Neural cell (in vitro differentiated cells): ENCODE results near the gene SEC23A. TPM values are rescaled to one million over a fixed set of nuclear protein-coding genes. Genes with fewer than 3 reads are reported as not detected.

ENCODE experiments used
- H2AFZ ChIP-seq: fragments of 200-600, 300-800 bp; sonication (generic), shearing (Covaris generic); 2 replicates; pipeline ENCODE4 v1.6.0; 2014; ENCODE audit warnings: low read depth, mild to moderate bottlenecking, antibody characterized with exemption, low read length, moderate library complexity
- H3F3A ChIP-seq: fragments of 200-600 bp; shearing (Covaris generic); 2 replicates; pipeline ENCODE4 v1.6.1; 2016; ENCODE audit warnings: mild to moderate bottlenecking, moderate library complexity, mixed read lengths, antibody characterized with exemption, low read length; ENCODE audit not compliant: insufficient read depth, poor library complexity, severe bottlenecking
- H3K27ac ChIP-seq: fragments of 200-600, 300-800 bp; sonication (generic), shearing (Covaris generic); 2 replicates; pipeline ENCODE4 v1.5.1; 2014; ENCODE audit warnings: mild to moderate bottlenecking, low read length, moderate library complexity
- H3K27me3 ChIP-seq: fragments of 300-800, 200-600 bp; sonication (generic), shearing (Covaris generic); 2 replicates; pipeline ENCODE4 v1.6.0; 2014; ENCODE audit warnings: mild to moderate bottlenecking, low read depth, low read length, moderate library complexity; ENCODE audit not compliant: insufficient read depth
- H3K36me3 ChIP-seq: fragments of 300-800, 200-600 bp; sonication (generic), shearing (Covaris generic); 2 replicates; pipeline ENCODE4 v1.5.1; 2014; ENCODE audit warnings: mild to moderate bottlenecking, antibody characterized with exemption, low read length, moderate library complexity; ENCODE audit not compliant: insufficient read depth
- H3K4me2 ChIP-seq: fragments of 300-800, 200-600 bp; sonication (generic), shearing (Covaris generic); 2 replicates; pipeline ENCODE4 v1.6.0; 2014; ENCODE audit warnings: mild to moderate bottlenecking, low read length
- H3K4me3 ChIP-seq: fragments of 300-800, 200-600 bp; sonication (generic), shearing (Covaris generic); 2 replicates; pipeline ENCODE4 v1.5.1; 2014; ENCODE audit warnings: mild to moderate bottlenecking, low read length, moderate library complexity
- H3K79me2 ChIP-seq: fragments of 200-600 bp; shearing (Covaris generic); replicated peaks from 2 replicates; pipeline ENCODE4 v1.6.0; 2014; ENCODE audit warnings: mild to moderate bottlenecking, low read length, moderate library complexity; ENCODE audit not compliant: insufficient read depth
- H3K9ac ChIP-seq: fragments of 300-800, 200-600 bp; sonication (generic), shearing (Covaris generic); 2 replicates; pipeline ENCODE4 v1.6.1; 2016; ENCODE audit warnings: mild to moderate bottlenecking, low read length, mixed read lengths
- H3K9me2 ChIP-seq: fragments of 200-600 bp; shearing (Covaris generic); 2 replicates; pipeline ENCODE4 v1.6.1; 2016; ENCODE audit warnings: mild to moderate bottlenecking, low read length, mixed read lengths; ENCODE audit not compliant: insufficient read depth
- H3K9me3 ChIP-seq: fragments of 200-600, 300-800 bp; sonication (generic), shearing (Covaris generic); 2 replicates; pipeline ENCODE4 v1.6.1; 2016; ENCODE audit warnings: mild to moderate bottlenecking, mixed run types, low read length, moderate library complexity, mixed read lengths
- H4K20me1 ChIP-seq: fragments of 200-600 bp; shearing (Covaris generic); 2 replicates; pipeline ENCODE4 v1.6.1; 2016; ENCODE audit warnings: mild to moderate bottlenecking, mixed run types; ENCODE audit not compliant: insufficient read depth
- EP300 ChIP-seq: fragments of 450-650 bp; conservative IDR thresholded peaks from 2 replicates; pipeline ENCODE4 v1.6.1; 2014; ENCODE audit warnings: antibody characterized with exemption, mild to moderate bottlenecking, moderate library complexity; ENCODE audit not compliant: poor library complexity, severe bottlenecking
- EZH2 ChIP-seq: fragments of 200-600, 300-800 bp; shearing (Covaris generic), sonication (generic); IDR thresholded peaks from 2 replicates; pipeline ENCODE4 v1.6.1; 2014; ENCODE audit warnings: antibody characterized with exemption, low read length, borderline replicate concordance, mild to moderate bottlenecking; ENCODE audit not compliant: insufficient read depth, poor library complexity, severe bottlenecking
- MXI1 ChIP-seq: fragments of 450-650 bp; conservative IDR thresholded peaks from 2 replicates; pipeline ENCODE4 v1.6.1; 2014; ENCODE audit warnings: antibody characterized with exemption, mild to moderate bottlenecking; ENCODE audit not compliant: poor library complexity, severe bottlenecking
- POLR2AphosphoS5 ChIP-seq: IDR thresholded peaks from 2 replicates; pipeline ENCODE4 v1.6.1; 2012
- SMC3 ChIP-seq: fragments of 450-650 bp; conservative IDR thresholded peaks from 2 replicates; pipeline ENCODE4 v1.6.1; 2014; ENCODE audit warnings: antibody characterized with exemption, mild to moderate bottlenecking, moderate library complexity; ENCODE audit not compliant: poor library complexity
- TAF1 ChIP-seq: IDR thresholded peaks from 2 replicates; pipeline ENCODE4 v1.6.1; 2012; ENCODE audit warnings: low read depth
- polyA plus RNA-seq: library from polyadenylated mRNA; depleted of rRNA; stranded (reverse); fragments of >200 nt; gene quantifications from 2 replicates; pipeline ENCODE4 v1.2.3, GENCODE V29; 2014
- TF ChIP-seq, protein P1 (sequence below): IDR thresholded peaks from 2 replicates; pipeline ENCODE4 v1.6.1; 2012; ENCODE audit warnings: borderline replicate concordance
- TF ChIP-seq, protein P2 (sequence below): fragments of 450-650 bp; IDR thresholded peaks from 2 replicates; pipeline ENCODE4 v1.5.1; 2014; ENCODE audit warnings: antibody characterized with exemption, mild to moderate bottlenecking, moderate library complexity; ENCODE audit not compliant: poor library complexity, severe bottlenecking

SEC23A gene
- polyA plus RNA-seq, 1 donor from 2014 or later, result 107 TPM

DNA sequence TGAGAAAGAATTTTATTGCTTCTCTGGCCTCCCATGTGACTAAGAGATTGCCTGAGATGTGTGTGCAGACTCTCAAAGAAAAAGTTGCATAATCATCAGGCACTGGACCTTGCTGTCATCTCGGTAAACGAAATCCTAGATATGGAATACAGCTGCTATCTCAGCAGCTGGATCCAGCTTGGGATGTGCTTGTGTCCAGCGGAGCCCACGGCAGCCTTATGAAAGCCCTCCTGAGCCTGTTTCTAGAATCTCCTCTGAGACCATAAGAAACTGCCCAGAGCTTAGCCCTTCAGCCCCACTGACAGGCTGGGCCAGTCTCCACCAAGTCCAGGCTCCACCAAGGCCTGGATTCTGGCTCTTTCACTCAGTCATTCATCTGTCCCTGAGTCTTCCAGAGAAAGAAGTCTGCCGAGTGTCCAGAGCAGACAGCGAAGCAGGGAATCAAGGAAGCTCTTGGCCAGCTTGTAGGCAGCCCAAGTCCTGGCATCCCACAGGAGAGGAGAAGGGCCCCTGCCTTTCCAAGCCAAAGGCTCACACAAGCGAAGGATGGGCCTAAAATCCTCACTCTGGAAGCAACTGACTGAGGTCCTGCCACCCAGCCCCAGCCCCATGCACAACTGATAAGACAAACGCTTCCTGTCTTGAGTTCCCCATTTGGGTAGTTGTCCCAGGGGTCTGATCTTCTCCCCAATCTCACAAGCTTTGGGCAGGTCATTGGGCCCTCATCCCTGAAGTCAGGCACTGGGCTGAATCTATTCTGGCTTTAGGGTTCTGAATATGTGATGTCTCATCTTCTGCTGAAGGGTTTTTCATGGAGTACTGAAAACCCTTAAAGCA lies 97.8 kb downstream of the SEC23A start:
- Histone ChIP-seq H3K36me3 (no peaks in the 10 kb centered on the region), H3K79me2 (no peaks in the 10 kb centered on the region), H2AFZ (no peak overlapping the region)

DNA sequence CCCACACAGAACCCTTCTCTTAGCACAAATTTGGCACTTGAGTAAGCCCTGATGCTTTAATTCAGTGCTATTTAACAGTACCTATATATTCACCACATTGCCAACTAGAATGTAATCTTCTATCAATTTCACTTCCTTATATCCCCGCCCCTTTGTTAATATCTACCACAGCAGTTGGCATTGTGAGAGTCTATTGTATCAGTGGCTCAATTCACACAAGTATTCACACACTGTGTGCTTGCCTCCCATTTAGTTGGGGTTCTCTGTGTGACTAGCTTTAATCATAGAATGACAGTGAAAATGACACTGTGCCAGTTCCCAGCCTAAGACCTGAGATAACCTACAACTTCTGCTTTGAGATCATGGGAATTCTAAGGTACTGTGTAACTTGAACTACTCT lies 103.1 kb downstream of the SEC23A start:
- Histone ChIP-seq H3K27ac (no peak overlapping the region), H3K27me3 (no peaks in the 10 kb centered on the region), H4K20me1 (no peaks in the 10 kb centered on the region), H3K9me3 (no peaks in the 10 kb centered on the region), H3K9me2 (no peaks in the 10 kb centered on the region), H3F3A (no peaks in the 10 kb centered on the region), H3K4me2 (no peak overlapping the region), H3K4me3 (no peak overlapping the region), H3K79me2 (no peaks in the 10 kb centered on the region), H3K36me3 (no peaks in the 10 kb centered on the region), H2AFZ (no peak overlapping the region), H3K9ac (no peak overlapping the region)
- TF ChIP-seq MXI1, result no peak
- TF ChIP-seq EP300, result no peak
- TF ChIP-seq EZH2, result no peak
- no peak for TF ChIP-seq SMC3
- TF ChIP-seq TAF1, result no peak
- TF ChIP-seq, protein P1, sequence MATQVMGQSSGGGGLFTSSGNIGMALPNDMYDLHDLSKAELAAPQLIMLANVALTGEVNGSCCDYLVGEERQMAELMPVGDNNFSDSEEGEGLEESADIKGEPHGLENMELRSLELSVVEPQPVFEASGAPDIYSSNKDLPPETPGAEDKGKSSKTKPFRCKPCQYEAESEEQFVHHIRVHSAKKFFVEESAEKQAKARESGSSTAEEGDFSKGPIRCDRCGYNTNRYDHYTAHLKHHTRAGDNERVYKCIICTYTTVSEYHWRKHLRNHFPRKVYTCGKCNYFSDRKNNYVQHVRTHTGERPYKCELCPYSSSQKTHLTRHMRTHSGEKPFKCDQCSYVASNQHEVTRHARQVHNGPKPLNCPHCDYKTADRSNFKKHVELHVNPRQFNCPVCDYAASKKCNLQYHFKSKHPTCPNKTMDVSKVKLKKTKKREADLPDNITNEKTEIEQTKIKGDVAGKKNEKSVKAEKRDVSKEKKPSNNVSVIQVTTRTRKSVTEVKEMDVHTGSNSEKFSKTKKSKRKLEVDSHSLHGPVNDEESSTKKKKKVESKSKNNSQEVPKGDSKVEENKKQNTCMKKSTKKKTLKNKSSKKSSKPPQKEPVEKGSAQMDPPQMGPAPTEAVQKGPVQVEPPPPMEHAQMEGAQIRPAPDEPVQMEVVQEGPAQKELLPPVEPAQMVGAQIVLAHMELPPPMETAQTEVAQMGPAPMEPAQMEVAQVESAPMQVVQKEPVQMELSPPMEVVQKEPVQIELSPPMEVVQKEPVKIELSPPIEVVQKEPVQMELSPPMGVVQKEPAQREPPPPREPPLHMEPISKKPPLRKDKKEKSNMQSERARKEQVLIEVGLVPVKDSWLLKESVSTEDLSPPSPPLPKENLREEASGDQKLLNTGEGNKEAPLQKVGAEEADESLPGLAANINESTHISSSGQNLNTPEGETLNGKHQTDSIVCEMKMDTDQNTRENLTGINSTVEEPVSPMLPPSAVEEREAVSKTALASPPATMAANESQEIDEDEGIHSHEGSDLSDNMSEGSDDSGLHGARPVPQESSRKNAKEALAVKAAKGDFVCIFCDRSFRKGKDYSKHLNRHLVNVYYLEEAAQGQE, result no peak
- TF ChIP-seq POLR2AphosphoS5, result no peak
- TF ChIP-seq, protein P2, sequence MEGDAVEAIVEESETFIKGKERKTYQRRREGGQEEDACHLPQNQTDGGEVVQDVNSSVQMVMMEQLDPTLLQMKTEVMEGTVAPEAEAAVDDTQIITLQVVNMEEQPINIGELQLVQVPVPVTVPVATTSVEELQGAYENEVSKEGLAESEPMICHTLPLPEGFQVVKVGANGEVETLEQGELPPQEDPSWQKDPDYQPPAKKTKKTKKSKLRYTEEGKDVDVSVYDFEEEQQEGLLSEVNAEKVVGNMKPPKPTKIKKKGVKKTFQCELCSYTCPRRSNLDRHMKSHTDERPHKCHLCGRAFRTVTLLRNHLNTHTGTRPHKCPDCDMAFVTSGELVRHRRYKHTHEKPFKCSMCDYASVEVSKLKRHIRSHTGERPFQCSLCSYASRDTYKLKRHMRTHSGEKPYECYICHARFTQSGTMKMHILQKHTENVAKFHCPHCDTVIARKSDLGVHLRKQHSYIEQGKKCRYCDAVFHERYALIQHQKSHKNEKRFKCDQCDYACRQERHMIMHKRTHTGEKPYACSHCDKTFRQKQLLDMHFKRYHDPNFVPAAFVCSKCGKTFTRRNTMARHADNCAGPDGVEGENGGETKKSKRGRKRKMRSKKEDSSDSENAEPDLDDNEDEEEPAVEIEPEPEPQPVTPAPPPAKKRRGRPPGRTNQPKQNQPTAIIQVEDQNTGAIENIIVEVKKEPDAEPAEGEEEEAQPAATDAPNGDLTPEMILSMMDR, result no peak

More for the DNA sequence above, 97.8 kb downstream of the SEC23A start:
- Histone ChIP-seq H3K27ac (no peak overlapping the region), H3K4me2 (no peak overlapping the region), H3K9me3 (no peaks in the 10 kb centered on the region), H3K9ac (no peak overlapping the region), H3F3A (no peaks in the 10 kb centered on the region), H3K4me3 (no peak overlapping the region), H3K9me2 (no peaks in the 10 kb centered on the region), H4K20me1 (no peaks in the 10 kb centered on the region), H3K27me3 (no peaks in the 10 kb centered on the region)
- TF ChIP-seq, protein P1, result no peak
- TF ChIP-seq EP300, result no peak
- TF ChIP-seq, protein P2, result no peak
- no peak for TF ChIP-seq EZH2
